ENCODE results near the gene IQSEC1.
A peak's percentile ranks its signal among the peaks of the same experiment; 100 is the strongest.

The IQSEC1 gene

GRCh38 chr3:13066236-13066635 is 7.0 kb downstream of the IQSEC1 start:
- peak; percentile 46 for DNase-seq (ENCODE audit: low spot score)
- TF ChIP-seq CTCF (IDR thresholded peaks at IDR 0.05; ENCODE audit: extremely low read depth, missing control alignments), result no peak

GRCh38 chr3:13065727-13066126 is 7.5 kb downstream of the IQSEC1 start:
- no peak for TF ChIP-seq CTCF (IDR thresholded peaks at IDR 0.05; ENCODE audit: extremely low read depth, missing control alignments)

GRCh38 chr3:13064964-13065363 is 8.3 kb downstream of the IQSEC1 start:
- no peak for DNase-seq (ENCODE audit: low spot score)
- TF ChIP-seq CTCF (IDR thresholded peaks at IDR 0.05; ENCODE audit: extremely low read depth, missing control alignments), result no peak

More at GRCh38 chr3:13065727-13066126, 7.5 kb downstream of the IQSEC1 start:
- no peak for DNase-seq (ENCODE audit: low spot score)

- TF ChIP-seq CTCF (IDR thresholded peaks at IDR 0.05; ENCODE audit: extremely low read depth, missing control alignments), result no peak
- DNase-seq (ENCODE audit: low spot score), result no peak
Measured at GRCh38 chr3:13064159-13064868, 8.9 kb downstream of the IQSEC1 start.

- no peak for TF ChIP-seq CTCF (IDR thresholded peaks at IDR 0.05; ENCODE audit: extremely low read depth, missing control alignments)
- no peak for DNase-seq (ENCODE audit: low spot score)
Measured at GRCh38 chr3:13063225-13063624, 10.0 kb downstream of the IQSEC1 start.

GRCh38 chr3:13062647-13063046 is 10.6 kb downstream of the IQSEC1 start:
- DNase-seq (ENCODE audit: low spot score), result no peak
- TF ChIP-seq CTCF (IDR thresholded peaks at IDR 0.05; ENCODE audit: extremely low read depth, missing control alignments), result no peak

GRCh38 chr3:13060341-13060910 is 12.8 kb downstream of the IQSEC1 start:
- TF ChIP-seq CTCF (IDR thresholded peaks at IDR 0.05; ENCODE audit: extremely low read depth, missing control alignments), result no peak
- no peak for DNase-seq (ENCODE audit: low spot score)

Data from GM20000 (cell line).